ENCODE data around the gene CA5A. TPM values are rescaled to one million over a fixed set of nuclear protein-coding genes. Genes with fewer than 3 reads are reported as not detected.

Gene CA5A
- total and polyA plus RNA-seq, 9 of the 15 experiments (the other 6 are each of a cell fraction or from before 2014, with no cell fraction given), result not detected

DNA sequence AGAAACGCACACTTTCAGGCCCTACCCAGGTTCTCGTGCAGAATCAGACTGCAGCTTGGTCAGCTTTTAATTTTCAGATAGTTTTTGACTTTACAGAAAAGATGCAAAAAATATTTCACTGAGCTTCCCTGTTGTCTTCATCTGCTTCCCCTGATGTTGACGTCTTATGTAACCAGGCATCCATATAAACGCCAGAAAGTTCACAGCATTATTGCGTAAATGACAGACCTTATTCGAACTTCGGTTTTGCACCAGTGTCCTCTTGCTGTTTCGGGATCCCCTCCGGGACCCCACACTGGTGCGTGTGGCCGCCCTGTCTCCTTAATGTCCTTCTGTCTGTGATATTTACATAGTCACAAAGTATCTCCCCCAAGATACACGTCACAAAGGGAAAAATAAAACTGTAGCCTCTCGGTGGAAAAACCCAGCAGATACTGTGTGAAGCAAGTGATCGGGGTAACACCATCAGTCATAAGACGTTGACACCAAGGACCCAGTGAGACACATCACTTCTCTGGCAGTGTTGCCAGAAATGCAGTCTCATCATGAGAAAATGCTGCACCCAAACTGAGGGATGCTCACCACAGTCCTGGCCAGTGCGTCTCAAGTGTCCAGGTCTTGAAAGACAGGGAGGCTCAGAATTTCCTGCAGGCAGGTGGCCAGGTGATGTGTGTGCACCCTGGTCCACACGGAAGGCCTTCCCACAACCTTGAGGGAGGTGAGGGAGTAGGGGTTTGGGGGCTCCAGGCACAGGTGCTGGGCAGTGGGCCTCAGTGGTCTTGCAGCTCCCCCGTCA is 19.2 kb upstream of the CA5A start (continued):
- peak; percentile 60 for TF ChIP-seq MEIS2 (IDR thresholded peaks at IDR 0.05; ENCODE audit: partially characterized antibody)
- TF ChIP-seq ZNF316 (IDR thresholded peaks at IDR 0.05), result peak; percentile 60
- no peak for TF ChIP-seq EZH2 (IDR thresholded peaks at IDR 0.05; ENCODE audit: borderline replicate concordance, low read depth, low read length)
- peak; percentile 48 for TF ChIP-seq NFE2 (IDR thresholded peaks at IDR 0.05; ENCODE audit: low read depth)

DNA sequence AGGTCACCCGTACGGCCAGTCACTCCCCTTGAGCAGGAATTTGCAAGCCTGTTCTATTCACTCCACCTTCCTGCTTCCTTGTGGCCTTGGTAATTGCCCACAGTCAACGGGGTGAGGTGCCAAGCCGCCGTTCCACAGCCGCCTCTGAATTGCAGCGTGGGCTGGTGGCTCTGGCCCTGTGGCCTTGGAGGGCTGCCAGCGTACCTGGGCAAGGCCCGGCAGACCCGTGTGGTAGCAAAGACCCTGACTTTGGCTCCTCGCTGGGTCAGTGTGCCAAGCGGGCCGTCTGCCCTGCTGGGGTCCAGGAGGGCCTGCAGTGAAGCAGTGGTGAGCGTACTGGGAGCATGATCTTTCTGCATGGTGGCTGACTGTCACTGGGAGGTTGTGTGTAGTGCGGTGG is 18.5 kb upstream of the CA5A start:
- Histone ChIP-seq H3K9me1 (ENCODE audit: control insufficient read depth, insufficient read depth, low read length) (peaks cover 5% of the 10 kb centered on the region), H3K36me3 (ENCODE audit: control insufficient read depth, insufficient read depth, low read length) (peaks cover 36% of the 10 kb centered on the region; the same call in 2 of the 3 replicates), H3K9me3 (replicated peaks; ENCODE audit: control insufficient read depth, insufficient read depth, low read depth, low read length) (no peaks in the 10 kb centered on the region), H3K9ac (ENCODE audit: insufficient read depth in 1 of 2, low read depth in 2 of 2, low read length in 2 of 2) (peak overlapping the region in 1 of 2 experiments; percentile 83; a peak in 1 of 4 replicates), H2AFZ (ENCODE audit: low read depth, low read length) (no peak overlapping the region), H3K4me1 (replicated peaks in 1 of 2; ENCODE audit: control insufficient read depth in 2 of 2, insufficient read depth in 2 of 2, low read length in 2 of 2) (peaks cover 40 to 66% of the 10 kb centered on the region in 2 experiments), H3K4me3 (no peak overlapping the region), H3K4me2 (ENCODE audit: insufficient read depth, low read length) (no peak overlapping the region), H3K79me2 (ENCODE audit: control insufficient read depth, insufficient read depth, low read length) (peaks cover 78% of the 10 kb centered on the region), H4K20me1 (replicated peaks; ENCODE audit: control insufficient read depth, insufficient read depth, low read length) (no peaks in the 10 kb centered on the region; the same call in 1 of the 2 replicates), H3K27ac (ENCODE audit: extremely low read depth, low read depth, low read length) (no peak overlapping the region), H3K27me3 (ENCODE audit: control insufficient read depth in 2 of 2, insufficient read depth in 2 of 2, low read length in 2 of 2) (no peaks in the 10 kb centered on the region)
- DNase-seq (ENCODE audit: extremely low read depth in 1 of 4, low spot score in 3 of 4), result no peak
- intact Hi-C loops (cut with micrococcal nuclease) (no loop called here), in situ Hi-C loops (cut with MboI) (no loop called here)
- WGBS (ENCODE audit: insufficient coverage, low coverage, missing lambda C conversion rate), result 84% methylated on average over 13 of the region's 15 CpGs
- ATAC-seq, result no peak
- no peak for FAIRE-seq
- TF ChIP-seq NUFIP1 (IDR thresholded peaks at IDR 0.05; ENCODE audit: partially characterized antibody) (no peak), ZNF830 (CRISPR knock-in tag; IDR thresholded peaks at IDR 0.05) (no peak), RBM15 (IDR thresholded peaks at IDR 0.05; ENCODE audit: insufficient read depth, low read length) (no peak), POLR2G (IDR thresholded peaks at IDR 0.05; ENCODE audit: low read depth, low read length) (peak; percentile 54), ZNF134 (CRISPR knock-in tag; conservative IDR thresholded peaks at IDR 0.05) (no peak), EGR1 (conservative IDR thresholded peaks at IDR 0.05) (no peak), BRD4 (IDR thresholded peaks at IDR 0.05) (no peak), RBFOX2 (IDR thresholded peaks at IDR 0.05; ENCODE audit: low read depth, low read length) (peak; percentile 49; the same call in 1 of the 2 replicates), HIVEP1 (CRISPR knock-in tag; IDR thresholded peaks at IDR 0.05) (no peak)
- TF ChIP-seq, protein P1, sequence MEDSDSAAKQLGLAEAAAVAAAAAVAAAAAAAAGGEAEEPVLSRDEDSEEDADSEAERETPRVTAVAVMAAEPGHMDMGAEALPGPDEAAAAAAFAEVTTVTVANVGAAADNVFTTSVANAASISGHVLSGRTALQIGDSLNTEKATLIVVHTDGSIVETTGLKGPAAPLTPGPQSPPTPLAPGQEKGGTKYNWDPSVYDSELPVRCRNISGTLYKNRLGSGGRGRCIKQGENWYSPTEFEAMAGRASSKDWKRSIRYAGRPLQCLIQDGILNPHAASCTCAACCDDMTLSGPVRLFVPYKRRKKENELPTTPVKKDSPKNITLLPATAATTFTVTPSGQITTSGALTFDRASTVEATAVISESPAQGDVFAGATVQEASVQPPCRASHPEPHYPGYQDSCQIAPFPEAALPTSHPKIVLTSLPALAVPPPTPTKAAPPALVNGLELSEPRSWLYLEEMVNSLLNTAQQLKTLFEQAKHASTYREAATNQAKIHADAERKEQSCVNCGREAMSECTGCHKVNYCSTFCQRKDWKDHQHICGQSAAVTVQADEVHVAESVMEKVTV (CRISPR knock-in tag; IDR thresholded peaks at IDR 0.05), result no peak
- ChIA-PET POLR2A (interaction anchor here (0.7 kb wide), 1 partner anchor 113 kb away, joined by 3 read pairs; no protein-coding TSS in a partner anchor), CTCF (ENCODE audit: low intra/inter-chr PET ratio) (no interaction called here)
- BruUV-seq (replicated peaks), result no TSS peak

Measured in K562 (cell line).